CD4-positive, alpha-beta memory T cell (primary cell): ENCODE results near the gene MMP15. TPM values are rescaled to one million over a fixed set of nuclear protein-coding genes. Genes with fewer than 3 reads are reported as not detected.
A peak's percentile ranks its signal among the peaks of the same experiment; 100 is the strongest.
"Not testable (repeated sequence)": the region's sequence is repeated elsewhere in the genome, so short reads cannot be mapped to it uniquely, and the experiment has no call there.

ENCODE experiments used
- CTCF ChIA-PET: fragments of 350-600 bp; sonication (Branson Sonifier 250); formaldehyde crosslinking; loops from one replicate; lab custom pipeline; 2021; ENCODE audit warnings: inconsistent platforms; ENCODE audit not compliant: partially characterized antibody; lab: Charles Lee
- POLR2A ChIA-PET: fragments of 350-600 bp; sonication (Branson Sonifier 250); formaldehyde crosslinking; loops from one replicate; lab custom pipeline; 2021; ENCODE audit not compliant: partially characterized antibody; lab: Charles Lee
- DNase-seq, 5 donors: peaks; one replicate each; pipeline versions ENCODE4 v3.0.0 to v3.0.0-alpha.2; 2020 to 2022; ENCODE audit warnings: mixed read lengths in 1 of 5
- H3K27ac ChIP-seq: one replicate; pipeline ENCODE4 v1.7.0; 2013; ENCODE audit warnings: low read depth, low read length
- H3K27me3 ChIP-seq: 2 replicates; pipeline ENCODE4 v1.7.0; 2013; ENCODE audit warnings: mild to moderate bottlenecking, low read length, moderate library complexity; ENCODE audit not compliant: insufficient read depth
- H3K36me3 ChIP-seq: 2 replicates; pipeline ENCODE4 v1.7.0; 2013; ENCODE audit warnings: mild to moderate bottlenecking, low read length, moderate library complexity; ENCODE audit not compliant: insufficient read depth
- H3K4me1 ChIP-seq: 2 replicates; pipeline ENCODE4 v1.7.0; 2013; ENCODE audit warnings: mild to moderate bottlenecking, low read length, moderate library complexity; ENCODE audit not compliant: insufficient read depth
- H3K4me3 ChIP-seq, 2 donors: one replicate each; pipeline ENCODE4 v1.7.0; 2013; ENCODE audit warnings: low read length in 2 of 2, mild to moderate bottlenecking in 1 of 2
- H3K9me3 ChIP-seq, 2 donors: one replicate each; pipeline ENCODE4 v1.7.0; 2013; ENCODE audit warnings: low read length in 2 of 2, control low read depth in 1 of 2; ENCODE audit not compliant: control insufficient read depth in 1 of 2
- H3K27ac Mint-ChIP-seq, 7 donors: one replicate each; pipeline ENCODE4 v1.8.0; 2020 to 2021; ENCODE audit warnings: mixed read lengths in 7 of 7, mild to moderate bottlenecking in 6 of 7, inconsistent platforms in 3 of 7, moderate library complexity in 3 of 7
- H3K27me3 Mint-ChIP-seq, 2 donors: one replicate each; pipeline ENCODE4 v1.8.0; 2020 to 2021; ENCODE audit warnings: mixed read lengths in 2 of 2
- H3K36me3 Mint-ChIP-seq, 2 donors: one replicate each; pipeline ENCODE4 v1.8.0; 2020 to 2021; ENCODE audit warnings: mixed read lengths in 2 of 2, inconsistent platforms in 1 of 2, mild to moderate bottlenecking in 1 of 2
- H3K4me1 Mint-ChIP-seq, 4 donors: one replicate each; pipeline ENCODE4 v1.8.0; 2020 to 2021; ENCODE audit warnings: mixed read lengths in 4 of 4, mild to moderate bottlenecking in 1 of 4
- H3K4me3 Mint-ChIP-seq, 8 donors: one replicate each; pipeline ENCODE4 v1.8.0; 2020 to 2021; ENCODE audit warnings: mixed read lengths in 8 of 8, mild to moderate bottlenecking in 7 of 8, moderate library complexity in 6 of 8, inconsistent platforms in 3 of 8
- H3K9me3 Mint-ChIP-seq, 8 donors: one replicate each; pipeline ENCODE4 v1.8.0; 2020 to 2021; ENCODE audit warnings: mixed read lengths in 8 of 8, mild to moderate bottlenecking in 5 of 8, inconsistent platforms in 3 of 8, moderate library complexity in 1 of 8
- intact Hi-C: fragments of 100-400 bp; cut with micrococcal nuclease; formaldehyde crosslinking; loops from one replicate; pipeline ENCODE4 v1.15.1; 2023
- polyA plus RNA-seq, 2 donors: library from polyadenylated mRNA; unstranded; fragments of 300-500 nt; fragmentation: Illumina TruSeq; gene quantifications; one replicate each; pipeline ENCODE4 v1.2.3, GENCODE V29; 2021
- total RNA-seq, 2 experiments: library from RNA; stranded (reverse); gene quantifications; one replicate each; pipeline ENCODE4 v1.2.3, GENCODE V29; 2021

MMP15 gene
- total and polyA plus RNA-seq, 4 experiments from 2014 or later, result 0.21 to 1.8 (median 1.6) TPM; not detected in 1

DNA sequence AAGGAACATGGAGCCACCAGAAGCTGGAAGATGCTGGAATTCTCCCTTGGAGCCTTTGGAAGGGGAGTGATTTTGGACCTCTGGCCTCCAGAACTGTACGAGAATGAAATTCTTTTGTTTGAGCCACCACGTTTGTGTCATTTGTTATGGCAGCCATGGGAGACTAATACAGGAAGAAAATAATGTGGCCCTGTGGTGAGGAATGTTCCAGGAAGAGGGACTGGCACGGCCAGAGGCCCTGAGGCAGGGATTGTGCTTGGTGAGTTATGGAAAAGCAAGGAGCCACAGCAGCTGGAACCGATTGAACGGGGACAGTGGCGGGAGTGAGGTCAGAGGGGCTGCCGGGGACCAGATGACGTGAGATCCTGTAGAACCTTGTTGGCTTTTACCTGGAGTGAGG is 52.2 kb downstream of the MMP15 start:
- Mint-ChIP-seq H3K36me3 (no peaks in the 10 kb centered on the region), H3K27ac (no peak overlapping the region), H3K9me3 (peaks cover 0 to 5% (median 1%) of the 10 kb centered on the region in 8 donors), H3K4me3 (no peak overlapping the region), H3K27me3 (peaks cover 0 to 4% of the 10 kb centered on the region in 2 donors), H3K4me1 (no peaks in the 10 kb centered on the region)
- H3K4me3 ChIP-seq, result no peak overlapping the region
- no peaks in the 10 kb centered on the region for H3K27me3 ChIP-seq
- H3K27ac ChIP-seq, result no peak overlapping the region
- intact Hi-C loops, result no loop called here
- H3K36me3 ChIP-seq, result no peaks in the 10 kb centered on the region
- no peak for DNase-seq
- POLR2A ChIA-PET, result no interaction called here
- H3K4me1 ChIP-seq, result no peaks in the 10 kb centered on the region
- CTCF ChIA-PET, result no interaction called here
- no peaks in the 10 kb centered on the region for H3K9me3 ChIP-seq

DNA sequence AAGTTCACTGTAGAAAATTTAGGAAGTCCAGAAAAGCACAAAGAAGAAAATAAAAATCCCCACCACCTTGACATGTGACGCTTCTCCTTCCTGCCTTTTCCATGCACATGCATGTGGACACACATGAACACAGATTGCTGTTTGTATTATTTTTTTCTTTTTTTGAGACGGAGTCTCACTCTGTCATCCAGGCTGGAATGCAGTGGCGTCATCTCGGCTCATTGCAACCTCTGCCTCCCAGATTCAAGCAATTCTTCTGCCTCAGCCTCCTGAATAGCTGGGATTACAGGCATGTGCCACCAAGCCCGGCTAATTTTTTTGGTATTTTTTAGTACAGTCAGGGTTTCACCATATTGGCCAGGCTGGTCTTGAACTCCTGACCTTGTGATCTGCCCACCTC is 55.1 kb downstream of the MMP15 start:
- H3K27ac ChIP-seq, H3K27me3 Mint-ChIP-seq, H3K9me3 Mint-ChIP-seq, H3K9me3 ChIP-seq, H3K4me1 ChIP-seq, H3K4me1 Mint-ChIP-seq, H3K36me3 Mint-ChIP-seq, H3K27me3 ChIP-seq, DNase-seq, intact Hi-C loops, H3K36me3 ChIP-seq, H3K4me3 Mint-ChIP-seq, POLR2A ChIA-PET, CTCF ChIA-PET, H3K4me3 ChIP-seq: not testable (repeated sequence)
- H3K27ac Mint-ChIP-seq, result peak overlapping the region in 1 of 7 donors; percentile 31

GRCh38 chr16:58082381-58082780 is 56.8 kb downstream of the MMP15 start:
- DNase-seq, result no peak
- ChIA-PET POLR2A (no interaction called here), CTCF (interaction anchor here (0.7 to 2.2 kb wide), 2 partner anchors 15 to 126 kb away, joined by 4 to 6 read pairs; no protein-coding TSS in a partner anchor)
- no peaks in the 10 kb centered on the region for H3K36me3 ChIP-seq
- no peaks in the 10 kb centered on the region for H3K9me3 ChIP-seq
- H3K27ac ChIP-seq, result no peak overlapping the region
- H3K27ac Mint-ChIP-seq, result no peak overlapping the region
- intact Hi-C loops, result no loop called here
- H3K36me3 Mint-ChIP-seq, result no peaks in the 10 kb centered on the region
- H3K4me3 ChIP-seq, result no peak overlapping the region
- no peak overlapping the region for H3K4me3 Mint-ChIP-seq
- H3K27me3 Mint-ChIP-seq, result peaks cover 0 to 4% of the 10 kb centered on the region in 2 donors
- H3K4me1 ChIP-seq, result no peaks in the 10 kb centered on the region
- H3K4me1 Mint-ChIP-seq, result no peaks in the 10 kb centered on the region
- H3K27me3 ChIP-seq, result no peaks in the 10 kb centered on the region
- peaks cover 0 to 2% (median 0%) of the 10 kb centered on the region in 8 donors for H3K9me3 Mint-ChIP-seq

- Histone ChIP-seq H3K27me3 (no peaks in the 10 kb centered on the region), H3K27ac (no peak overlapping the region), H3K4me3 (no peak overlapping the region), H3K9me3 (no peaks in the 10 kb centered on the region), H3K4me1 (no peaks in the 10 kb centered on the region), H3K36me3 (no peaks in the 10 kb centered on the region)
- H3K4me3 Mint-ChIP-seq, result no peak overlapping the region
- H3K27me3 Mint-ChIP-seq, result no peaks in the 10 kb centered on the region
- ChIA-PET POLR2A (no interaction called here), CTCF (interaction anchor here (2.2 kb wide), 1 partner anchor 12 kb away, joined by 6 read pairs; no protein-coding TSS in a partner anchor)
- DNase-seq, result no peak
- no peaks in the 10 kb centered on the region for H3K36me3 Mint-ChIP-seq
- intact Hi-C loops, result no loop called here
- H3K27ac Mint-ChIP-seq, result no peak overlapping the region
- H3K9me3 Mint-ChIP-seq, result no peaks in the 10 kb centered on the region
- H3K4me1 Mint-ChIP-seq, result no peaks in the 10 kb centered on the region
These were observed 59.1 kb downstream of the MMP15 start for GRCh38 chr16:58084635-58085034.

GRCh38 chr16:58085171-58085570 is 59.6 kb downstream of the MMP15 start:
- Mint-ChIP-seq H3K36me3 (no peaks in the 10 kb centered on the region), H3K27ac (no peak overlapping the region), H3K4me3 (no peak overlapping the region), H3K9me3 (no peaks in the 10 kb centered on the region), H3K27me3 (no peaks in the 10 kb centered on the region), H3K4me1 (peaks cover 0 to 2% (median under 1%) of the 10 kb centered on the region in 4 donors)
- no peaks in the 10 kb centered on the region for H3K36me3 ChIP-seq
- H3K4me3 ChIP-seq, result no peak overlapping the region
- no peak overlapping the region for H3K27ac ChIP-seq
- H3K27me3 ChIP-seq, result no peaks in the 10 kb centered on the region
- ChIA-PET CTCF (no interaction called here), POLR2A (no interaction called here)
- DNase-seq, result no peak
- H3K4me1 ChIP-seq, result no peaks in the 10 kb centered on the region
- intact Hi-C loops, result no loop called here
- H3K9me3 ChIP-seq, result no peaks in the 10 kb centered on the region

DNA sequence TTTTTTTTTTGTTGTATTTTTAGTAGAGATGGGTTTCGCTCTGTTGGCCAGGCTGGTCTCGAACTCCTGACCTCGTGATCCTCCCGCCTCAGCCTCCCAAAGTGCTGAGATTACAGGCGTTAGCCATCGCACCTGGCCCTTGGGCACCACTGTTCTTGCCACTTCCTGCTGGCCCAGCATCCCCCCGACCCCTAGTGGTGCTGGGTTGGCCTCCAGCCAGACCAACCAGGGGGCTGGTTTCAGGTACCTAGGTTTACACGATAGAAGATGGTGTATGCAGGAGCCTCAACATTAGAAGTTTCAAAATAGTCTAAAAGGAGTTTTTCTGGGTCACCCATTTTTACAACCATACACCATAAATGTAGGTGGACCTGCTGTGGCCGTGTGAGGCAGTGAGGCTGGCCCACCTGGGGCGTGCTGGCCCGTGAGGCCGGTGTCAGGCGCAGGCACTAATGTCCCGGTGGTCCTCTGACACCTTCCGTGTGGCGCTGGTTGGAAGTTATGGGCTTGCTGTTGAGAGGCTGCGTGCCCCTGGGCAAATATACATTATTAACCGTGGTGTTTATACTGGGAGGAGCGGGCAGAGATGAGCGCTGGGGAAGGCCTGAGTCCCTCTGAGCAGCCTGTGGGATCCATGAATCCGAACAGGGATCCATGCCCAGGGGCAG is 60.2 kb downstream of the MMP15 start:
- H3K9me3 ChIP-seq, result no peaks in the 10 kb centered on the region
- no peaks in the 10 kb centered on the region for H3K36me3 ChIP-seq
- no peak overlapping the region for H3K27ac ChIP-seq
- H3K27me3 ChIP-seq, result no peaks in the 10 kb centered on the region
- ChIA-PET CTCF (interaction anchor here (1.1 kb wide), 1 partner anchor 12 kb away, joined by 6 read pairs; no protein-coding TSS in a partner anchor), POLR2A (no interaction called here)
- Mint-ChIP-seq H3K9me3 (no peaks in the 10 kb centered on the region), H3K4me3 (no peak overlapping the region), H3K4me1 (peaks cover 0 to 2% (median under 1%) of the 10 kb centered on the region in 4 donors), H3K36me3 (no peaks in the 10 kb centered on the region), H3K27me3 (no peaks in the 10 kb centered on the region), H3K27ac (no peak overlapping the region)
- no peak overlapping the region for H3K4me3 ChIP-seq
- no peak for DNase-seq
- no peaks in the 10 kb centered on the region for H3K4me1 ChIP-seq
- intact Hi-C loops, result no loop called here

GRCh38 chr16:58086381-58087208 is 61.0 kb downstream of the MMP15 start:
- DNase-seq, result no peak
- Mint-ChIP-seq H3K27me3 (no peaks in the 10 kb centered on the region), H3K4me3 (no peak overlapping the region), H3K36me3 (no peaks in the 10 kb centered on the region), H3K4me1 (peaks cover 0 to 2% (median under 1%) of the 10 kb centered on the region in 4 donors), H3K9me3 (no peaks in the 10 kb centered on the region), H3K27ac (no peak overlapping the region)
- Histone ChIP-seq H3K27me3 (no peaks in the 10 kb centered on the region), H3K36me3 (no peaks in the 10 kb centered on the region), H3K4me3 (no peak overlapping the region), H3K9me3 (no peaks in the 10 kb centered on the region), H3K4me1 (no peaks in the 10 kb centered on the region), H3K27ac (no peak overlapping the region)
- intact Hi-C loops, result no loop called here
- ChIA-PET CTCF (interaction anchor here (1.1 kb wide), 1 partner anchor 11 kb away, joined by 6 read pairs; no protein-coding TSS in a partner anchor), POLR2A (no interaction called here)
